ENCODE results near the gene INAFM2.

DNA sequence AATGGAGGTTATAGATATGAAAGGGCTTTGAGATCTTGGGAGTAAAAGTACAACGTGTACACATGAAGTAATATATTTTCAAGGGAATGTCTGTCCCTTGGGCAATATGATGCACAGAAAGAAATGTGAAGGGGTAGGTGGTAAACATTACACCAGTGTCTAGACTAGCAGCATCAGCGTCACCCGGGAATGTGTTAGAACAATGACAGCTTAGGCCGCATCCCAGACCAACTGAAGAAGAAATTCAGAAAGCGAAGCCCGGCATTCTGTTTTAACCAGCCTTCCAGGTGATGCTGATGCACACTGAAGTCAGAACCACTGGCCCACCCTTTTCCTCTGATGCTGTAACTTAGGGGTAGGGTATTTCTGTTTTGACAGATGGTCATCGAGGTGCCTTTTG is 6.3 kb downstream of the INAFM2 start:
- TF ChIP-seq CTCF (conservative IDR thresholded peaks at IDR 0.05; ENCODE audit: low read depth, low read length) (no peak), POLR2A (IDR thresholded peaks at IDR 0.05; ENCODE audit: low read depth, low read length) (no peak), MAFK (IDR thresholded peaks at IDR 0.05; ENCODE audit: low read depth, low read length) (no peak), SMC3 (IDR thresholded peaks at IDR 0.05; ENCODE audit: low read depth, low read length) (no peak), MAZ (IDR thresholded peaks at IDR 0.05; ENCODE audit: borderline replicate concordance, low read depth, low read length) (no peak), FOS (IDR thresholded peaks at IDR 0.05; ENCODE audit: low read depth, low read length) (no peak), MXI1 (IDR thresholded peaks at IDR 0.05; ENCODE audit: borderline replicate concordance, low read depth, low read length) (no peak)
